ENCODE data around the gene HDAC7. TPM values are rescaled to one million over a fixed set of nuclear protein-coding genes. Genes with fewer than 3 reads are reported as not detected.
A peak's percentile ranks its signal among the peaks of the same experiment; 100 is the strongest.

HDAC7 gene
- total RNA-seq, 1 experiment from 2014 or later: 44.2 TPM

GRCh38 chr12:47755655-47756562 is 63.8 kb downstream of the HDAC7 start:
- intact Hi-C loops (cut with micrococcal nuclease): no loop called here
- H3K9ac ChIP-seq (ENCODE audit: low read length): no peak overlapping the region
- H3K9me2 ChIP-seq (replicated peaks; ENCODE audit: low read length): no peaks in the 10 kb centered on the region
- CTCF ChIA-PET: no interaction called here
- DNase-seq (no peak), ATAC-seq (no peak)
- POLR2A ChIA-PET (ENCODE audit: unreplicated experiment): no interaction called here
- no TSS peak for BruUV-seq (replicated peaks)
- no peaks in the 10 kb centered on the region for H3K36me3 ChIP-seq (ENCODE audit: low read depth, low read length)
- peaks cover 4% of the 10 kb centered on the region for H3F3A ChIP-seq (ENCODE audit: low read length, unreplicated experiment)
- H4K20me1 ChIP-seq (ENCODE audit: low read length): no peaks in the 10 kb centered on the region
- H3K4me2 ChIP-seq (ENCODE audit: low read length): peak overlapping the region; percentile 59; the same call in 1 of the 2 replicates
- H3K9me3 ChIP-seq (ENCODE audit: low read length): no peaks in the 10 kb centered on the region
- H2AFZ ChIP-seq (ENCODE audit: low read length): no peak overlapping the region
- peaks cover 68% of the 10 kb centered on the region for H3K4me1 ChIP-seq (ENCODE audit: insufficient read depth, low read length)
- H3K27me3 ChIP-seq (ENCODE audit: low read length): no peaks in the 10 kb centered on the region
- no peaks in the 10 kb centered on the region for H3K79me2 ChIP-seq (ENCODE audit: low read length)
- H3K27ac ChIP-seq (ENCODE audit: low read length): no peak overlapping the region
- H3K4me3 ChIP-seq (ENCODE audit: low read length): no peak overlapping the region
- TF ChIP-seq CTCF (conservative IDR thresholded peaks at IDR 0.05; ENCODE audit: low read depth, low read length) (no peak), EZH2phosphoT487 (IDR thresholded peaks at IDR 0.05; ENCODE audit: borderline replicate concordance, low read length) (no peak), EZH2 (IDR thresholded peaks at IDR 0.05; ENCODE audit: low read length, unreplicated experiment) (no peak)

GRCh38 chr12:47754881-47755280 is 64.8 kb downstream of the HDAC7 start:
- H3K4me3 ChIP-seq (ENCODE audit: low read length): peak overlapping the region; percentile 9; the same call in 1 of the 2 replicates
- CTCF ChIA-PET: interaction anchor here (0.7 to 1.1 kb wide), 2 partner anchors 11 to 12 kb away, joined by 3 read pairs; no protein-coding TSS in a partner anchor
- no peak overlapping the region for H2AFZ ChIP-seq (ENCODE audit: low read length)
- POLR2A ChIA-PET (ENCODE audit: unreplicated experiment): no interaction called here
- BruUV-seq (replicated peaks): no TSS peak
- H3K27ac ChIP-seq (ENCODE audit: low read length): peak overlapping the region; percentile 67
- no peak overlapping the region for H3K9ac ChIP-seq (ENCODE audit: low read length)
- ATAC-seq (no peak; the same call in 1 of the 2 replicates), DNase-seq (peak; percentile 84)
- TF ChIP-seq EZH2phosphoT487 (IDR thresholded peaks at IDR 0.05; ENCODE audit: borderline replicate concordance, low read length): no peak
- no peak for TF ChIP-seq CTCF (conservative IDR thresholded peaks at IDR 0.05; ENCODE audit: low read depth, low read length)
- TF ChIP-seq EZH2 (IDR thresholded peaks at IDR 0.05; ENCODE audit: low read length, unreplicated experiment): no peak
- no peaks in the 10 kb centered on the region for H4K20me1 ChIP-seq (ENCODE audit: low read length)
- no peaks in the 10 kb centered on the region for H3K36me3 ChIP-seq (ENCODE audit: low read depth, low read length)
- H3K79me2 ChIP-seq (ENCODE audit: low read length): no peaks in the 10 kb centered on the region
- no peaks in the 10 kb centered on the region for H3K27me3 ChIP-seq (ENCODE audit: low read length)
- peaks cover 4% of the 10 kb centered on the region for H3F3A ChIP-seq (ENCODE audit: low read length, unreplicated experiment)
- H3K9me2 ChIP-seq (replicated peaks; ENCODE audit: low read length): no peaks in the 10 kb centered on the region
- H3K4me2 ChIP-seq (ENCODE audit: low read length): peak overlapping the region; percentile 59
- no peaks in the 10 kb centered on the region for H3K9me3 ChIP-seq (ENCODE audit: low read length)
- intact Hi-C loops (cut with micrococcal nuclease): no loop called here
- H3K4me1 ChIP-seq (ENCODE audit: insufficient read depth, low read length): peaks cover 68% of the 10 kb centered on the region

- BruUV-seq (replicated peaks): no TSS peak
These were observed 65.6 kb downstream of the HDAC7 start for GRCh38 chr12:47754126-47754525.

More at GRCh38 chr12:47754126-47754525, 65.6 kb downstream of the HDAC7 start:
- ChIA-PET CTCF (no interaction called here), POLR2A (ENCODE audit: unreplicated experiment) (no interaction called here)
- Histone ChIP-seq H3K9me3 (ENCODE audit: low read length) (no peaks in the 10 kb centered on the region), H2AFZ (ENCODE audit: low read length) (no peak overlapping the region), H3K9me2 (replicated peaks; ENCODE audit: low read length) (no peaks in the 10 kb centered on the region), H4K20me1 (ENCODE audit: low read length) (no peaks in the 10 kb centered on the region), H3K4me3 (ENCODE audit: low read length) (peak overlapping the region; percentile 9; the same call in 1 of the 2 replicates), H3K36me3 (ENCODE audit: low read depth, low read length) (no peaks in the 10 kb centered on the region), H3K79me2 (ENCODE audit: low read length) (no peaks in the 10 kb centered on the region), H3K9ac (ENCODE audit: low read length) (no peak overlapping the region), H3K4me2 (ENCODE audit: low read length) (peak overlapping the region; percentile 59), H3K27me3 (ENCODE audit: low read length) (no peaks in the 10 kb centered on the region), H3F3A (ENCODE audit: low read length, unreplicated experiment) (peaks cover 4% of the 10 kb centered on the region), H3K4me1 (ENCODE audit: insufficient read depth, low read length) (peaks cover 62% of the 10 kb centered on the region), H3K27ac (ENCODE audit: low read length) (peak overlapping the region; percentile 67)
- no peak for ATAC-seq
- intact Hi-C loops (cut with micrococcal nuclease): no loop called here
- TF ChIP-seq EZH2phosphoT487 (IDR thresholded peaks at IDR 0.05; ENCODE audit: borderline replicate concordance, low read length): no peak
- TF ChIP-seq EZH2 (IDR thresholded peaks at IDR 0.05; ENCODE audit: low read length, unreplicated experiment): no peak
- peak; percentile 66 for DNase-seq

All from PC-3 (cell line).